ENCODE measurements around the gene ELP4.

ELP4 gene

DNA sequence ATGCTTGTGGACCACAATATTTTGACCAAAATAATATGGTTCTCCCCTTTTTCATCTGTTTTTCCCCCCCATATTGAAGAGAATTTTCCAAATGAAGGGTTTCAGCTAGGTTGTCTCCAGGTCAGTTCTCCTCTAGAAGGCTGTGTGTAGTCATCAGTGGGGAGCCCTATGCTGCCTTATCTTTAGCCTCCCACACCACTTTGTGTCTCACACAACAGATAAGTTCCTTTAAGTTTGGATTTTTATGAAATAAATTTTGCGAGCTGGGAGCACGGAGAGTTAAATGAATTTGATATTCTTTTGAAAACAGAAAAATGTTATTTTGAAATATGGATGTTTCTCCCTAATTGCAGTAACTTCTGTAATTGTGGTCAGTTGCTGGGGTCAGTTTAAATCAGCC, 272.7 kb downstream of the ELP4 start:
- peaks cover 3% of the 10 kb centered on the region for H3K4me1 ChIP-seq (ENCODE audit: control insufficient read depth, insufficient read depth, low read length)
- no peaks in the 10 kb centered on the region for H3K36me3 ChIP-seq (ENCODE audit: control insufficient read depth, insufficient read depth, low read length)
- WGBS, 2 experiments, result 94 to 97% methylated on average over 2 of the region's 2 CpGs
- H3K27ac ChIP-seq (ENCODE audit: insufficient read depth, low read depth, low read length, poor library complexity, severe bottlenecking), result no peak overlapping the region
- H3K4me3 ChIP-seq (ENCODE audit: insufficient read depth, low read depth, low read length), result no peak overlapping the region
- no peaks in the 10 kb centered on the region for H3K27me3 ChIP-seq (ENCODE audit: control insufficient read depth, insufficient read depth, low read length, poor library complexity, severe bottlenecking)
- H3K9me3 ChIP-seq (ENCODE audit: control insufficient read depth, low read length), result no peaks in the 10 kb centered on the region

DNA sequence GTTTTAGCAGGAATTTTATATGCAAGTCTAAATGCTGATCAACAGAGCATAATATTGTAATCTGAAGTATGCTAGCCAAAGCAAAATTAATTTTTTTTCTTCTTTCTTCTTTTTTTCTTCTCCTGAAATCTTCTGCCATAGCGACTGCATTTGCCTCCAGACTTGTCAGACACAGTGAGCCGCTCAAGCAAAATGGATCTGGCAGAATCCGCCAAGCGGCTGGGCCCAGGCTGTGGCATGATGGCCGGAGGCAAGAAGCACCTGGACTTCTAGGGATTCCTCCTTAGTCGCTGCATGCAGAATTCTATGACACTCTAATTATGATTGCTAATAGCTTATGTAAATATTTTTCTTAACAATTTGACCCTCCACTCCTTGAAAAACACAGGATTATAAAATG, 273.7 kb downstream of the ELP4 start:
- Histone ChIP-seq H3K4me1 (ENCODE audit: control insufficient read depth, insufficient read depth, low read length) (peaks cover 7% of the 10 kb centered on the region), H3K36me3 (ENCODE audit: control insufficient read depth, insufficient read depth, low read length) (no peaks in the 10 kb centered on the region), H3K4me3 (ENCODE audit: insufficient read depth, low read depth, low read length) (no peak overlapping the region), H3K27me3 (ENCODE audit: control insufficient read depth, insufficient read depth, low read length, poor library complexity, severe bottlenecking) (no peaks in the 10 kb centered on the region), H3K9me3 (ENCODE audit: control insufficient read depth, low read length) (no peaks in the 10 kb centered on the region), H3K27ac (ENCODE audit: insufficient read depth, low read depth, low read length, poor library complexity, severe bottlenecking) (no peak overlapping the region)
- 89 to 96% methylated on average over 5 to 6 of the region's 6 CpGs for WGBS, 2 experiments

DNA sequence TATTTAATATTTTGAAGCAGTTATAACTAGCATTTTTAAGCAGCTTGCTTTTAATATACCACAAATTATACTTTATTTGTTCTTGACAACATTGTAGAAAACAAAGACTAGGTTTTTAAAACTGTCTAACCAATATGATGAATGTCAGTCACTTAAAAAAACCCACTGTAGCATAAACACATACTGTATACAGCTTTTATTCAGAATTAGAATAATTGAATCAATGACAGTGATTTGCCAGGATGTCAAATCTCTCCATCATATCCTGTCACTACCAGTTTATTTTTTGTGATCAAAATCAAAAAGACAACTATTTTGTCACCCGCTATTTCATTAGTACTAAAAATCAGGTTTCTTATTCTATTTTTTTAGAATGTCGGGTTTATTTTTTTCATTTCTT, 275.0 kb downstream of the ELP4 start:
- Histone ChIP-seq H3K4me3 (ENCODE audit: insufficient read depth, low read depth, low read length) (no peak overlapping the region), H3K36me3 (ENCODE audit: control insufficient read depth, insufficient read depth, low read length) (no peaks in the 10 kb centered on the region), H3K4me1 (ENCODE audit: control insufficient read depth, insufficient read depth, low read length) (peaks cover 7% of the 10 kb centered on the region), H3K9me3 (ENCODE audit: control insufficient read depth, low read length) (no peaks in the 10 kb centered on the region), H3K27ac (ENCODE audit: insufficient read depth, low read depth, low read length, poor library complexity, severe bottlenecking) (no peak overlapping the region), H3K27me3 (ENCODE audit: control insufficient read depth, insufficient read depth, low read length, poor library complexity, severe bottlenecking) (no peaks in the 10 kb centered on the region)
- WGBS, 2 experiments, result 100% methylated on average over 2 of the region's 2 CpGs; no CpG with 5 or more reads in 1 of the 2 experiments

DNA sequence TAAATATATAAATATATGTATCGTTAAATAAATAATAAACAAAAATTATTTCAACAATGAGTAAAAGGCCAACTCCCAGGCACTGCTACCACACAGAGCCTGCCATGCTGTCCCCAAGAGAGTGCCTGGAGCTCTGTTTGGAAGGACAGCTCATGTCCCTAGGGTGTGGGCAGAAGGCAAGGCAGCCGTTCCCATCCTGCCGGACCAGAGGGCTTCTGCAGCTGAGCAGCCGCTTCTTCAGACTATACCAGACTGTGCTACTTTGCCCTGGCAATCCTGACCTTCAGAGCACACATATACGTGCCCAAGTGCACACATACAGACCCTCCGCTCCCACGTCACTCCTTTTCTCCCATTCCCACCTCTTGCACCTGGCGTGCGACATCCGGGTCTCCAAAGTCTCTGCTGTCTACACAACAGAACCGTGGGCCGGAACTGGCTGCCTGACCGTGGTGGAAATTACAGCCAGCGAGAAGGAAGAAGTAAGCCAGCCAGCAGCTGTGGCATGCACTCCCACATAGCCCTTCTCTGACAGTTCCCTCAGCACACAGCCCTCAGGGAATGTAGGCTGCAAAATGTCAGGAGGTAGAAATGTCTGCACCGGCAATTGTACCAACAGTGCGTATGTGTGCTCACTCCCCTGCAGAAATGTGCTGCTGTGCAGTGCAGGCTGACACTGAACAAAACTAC, 277.6 kb downstream of the ELP4 start:
- H3K36me3 ChIP-seq (ENCODE audit: control insufficient read depth, insufficient read depth, low read length), result peaks cover 2% of the 10 kb centered on the region
- H3K27me3 ChIP-seq (ENCODE audit: control insufficient read depth, insufficient read depth, low read length, poor library complexity, severe bottlenecking), result no peaks in the 10 kb centered on the region
- no peak overlapping the region for H3K4me3 ChIP-seq (ENCODE audit: insufficient read depth, low read depth, low read length)
- no peaks in the 10 kb centered on the region for H3K9me3 ChIP-seq (ENCODE audit: control insufficient read depth, low read length)
- WGBS, 2 experiments, result 82 to 86% methylated on average over 15 of the region's 16 CpGs
- peak overlapping the region; percentile 47 for H3K27ac ChIP-seq (ENCODE audit: insufficient read depth, low read depth, low read length, poor library complexity, severe bottlenecking)
- H3K4me1 ChIP-seq (ENCODE audit: control insufficient read depth, insufficient read depth, low read length), result peaks cover 4% of the 10 kb centered on the region

DNA sequence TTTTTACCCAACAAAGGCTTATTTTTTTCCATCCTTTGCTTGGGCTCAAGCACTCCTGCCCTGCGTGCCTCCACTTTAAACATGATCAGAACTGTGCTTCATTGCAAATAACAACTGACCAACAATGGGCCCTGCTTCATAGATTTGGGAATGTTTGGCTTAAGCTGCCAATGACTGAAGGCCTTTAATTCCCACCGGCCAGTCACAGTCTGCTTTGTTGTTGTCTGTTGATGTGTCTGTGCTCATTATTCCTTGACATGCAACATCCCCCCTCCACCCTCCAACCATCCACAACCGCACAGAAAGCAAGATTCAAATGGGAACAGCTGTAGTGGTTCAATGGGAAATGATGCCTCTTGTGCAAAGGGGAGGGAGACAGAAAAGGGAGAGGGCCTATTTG, 278.5 kb downstream of the ELP4 start:
- H3K9me3 ChIP-seq (ENCODE audit: control insufficient read depth, low read length), result no peaks in the 10 kb centered on the region
- H3K4me3 ChIP-seq (ENCODE audit: insufficient read depth, low read depth, low read length), result no peak overlapping the region
- peaks cover 4% of the 10 kb centered on the region for H3K4me1 ChIP-seq (ENCODE audit: control insufficient read depth, insufficient read depth, low read length)
- peaks cover 12% of the 10 kb centered on the region for H3K36me3 ChIP-seq (ENCODE audit: control insufficient read depth, insufficient read depth, low read length)
- no peaks in the 10 kb centered on the region for H3K27me3 ChIP-seq (ENCODE audit: control insufficient read depth, insufficient read depth, low read length, poor library complexity, severe bottlenecking)
- peak overlapping the region; percentile 64 for H3K27ac ChIP-seq (ENCODE audit: insufficient read depth, low read depth, low read length, poor library complexity, severe bottlenecking)
- 59 to 63% methylated on average over 2 to 3 of the region's 3 CpGs for whole genome bisulfite sequencing, 2 experiments

DNA sequence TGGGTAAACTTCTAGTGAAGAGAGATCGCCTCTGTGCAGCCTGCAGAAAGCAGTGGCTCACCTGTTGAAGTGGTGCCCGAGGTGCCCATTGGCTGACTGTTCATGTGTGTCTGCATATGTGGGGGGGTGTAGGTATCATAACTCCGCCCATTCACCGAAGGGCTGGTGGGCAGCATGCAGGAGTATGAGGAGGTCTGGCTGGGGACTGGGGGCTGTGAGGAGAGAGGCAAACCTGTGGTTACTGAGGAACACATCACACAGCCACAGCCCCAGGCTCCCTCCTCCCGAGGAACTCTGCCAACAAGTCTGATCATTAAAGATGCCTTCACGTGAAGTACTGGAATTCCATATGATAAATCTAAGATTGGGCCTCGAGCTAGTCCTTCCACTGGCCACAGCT, 281.1 kb downstream of the ELP4 start:
- no peaks in the 10 kb centered on the region for H3K9me3 ChIP-seq (ENCODE audit: control insufficient read depth, low read length)
- H3K36me3 ChIP-seq (ENCODE audit: control insufficient read depth, insufficient read depth, low read length), result peaks cover 23% of the 10 kb centered on the region
- WGBS, 2 experiments, result 94% methylated on average over 7 of the region's 7 CpGs

DNA sequence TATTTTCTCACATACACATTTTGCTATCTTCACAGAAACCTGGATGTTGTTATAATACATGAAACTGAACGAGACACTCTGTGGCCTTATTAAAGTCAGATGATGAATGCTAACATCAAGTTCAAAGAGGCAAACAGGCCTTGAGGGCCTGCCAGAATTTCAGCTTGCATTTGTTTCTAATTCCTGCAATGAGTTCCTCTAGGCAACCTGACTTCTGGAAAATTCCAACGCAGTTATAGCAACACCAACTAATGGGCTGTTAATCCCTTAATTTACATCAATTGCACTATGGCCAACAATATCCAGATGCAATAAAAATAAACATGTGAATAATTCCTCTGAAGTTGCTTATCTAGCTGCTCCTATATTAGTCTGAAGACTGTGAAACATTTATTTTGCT, 282.5 kb downstream of the ELP4 start:
- no peak overlapping the region for H3K4me3 ChIP-seq (ENCODE audit: insufficient read depth, low read depth, low read length)
- no peaks in the 10 kb centered on the region for H3K9me3 ChIP-seq (ENCODE audit: control insufficient read depth, low read length)
- no peak overlapping the region for H3K27ac ChIP-seq (ENCODE audit: insufficient read depth, low read depth, low read length, poor library complexity, severe bottlenecking)
- H3K4me1 ChIP-seq (ENCODE audit: control insufficient read depth, insufficient read depth, low read length), result peaks cover 20% of the 10 kb centered on the region
- H3K36me3 ChIP-seq (ENCODE audit: control insufficient read depth, insufficient read depth, low read length), result peaks cover 23% of the 10 kb centered on the region
- 90 to 91% methylated on average over 2 of the region's 2 CpGs for WGBS, 2 experiments
- H3K27me3 ChIP-seq (ENCODE audit: control insufficient read depth, insufficient read depth, low read length, poor library complexity, severe bottlenecking), result peaks cover 16% of the 10 kb centered on the region

More for the DNA sequence above, 281.1 kb downstream of the ELP4 start:
- Histone ChIP-seq H3K4me1 (ENCODE audit: control insufficient read depth, insufficient read depth, low read length) (peaks cover 11% of the 10 kb centered on the region), H3K27me3 (ENCODE audit: control insufficient read depth, insufficient read depth, low read length, poor library complexity, severe bottlenecking) (peaks cover 4% of the 10 kb centered on the region), H3K27ac (ENCODE audit: insufficient read depth, low read depth, low read length, poor library complexity, severe bottlenecking) (no peak overlapping the region), H3K4me3 (ENCODE audit: insufficient read depth, low read depth, low read length) (no peak overlapping the region)

DNA sequence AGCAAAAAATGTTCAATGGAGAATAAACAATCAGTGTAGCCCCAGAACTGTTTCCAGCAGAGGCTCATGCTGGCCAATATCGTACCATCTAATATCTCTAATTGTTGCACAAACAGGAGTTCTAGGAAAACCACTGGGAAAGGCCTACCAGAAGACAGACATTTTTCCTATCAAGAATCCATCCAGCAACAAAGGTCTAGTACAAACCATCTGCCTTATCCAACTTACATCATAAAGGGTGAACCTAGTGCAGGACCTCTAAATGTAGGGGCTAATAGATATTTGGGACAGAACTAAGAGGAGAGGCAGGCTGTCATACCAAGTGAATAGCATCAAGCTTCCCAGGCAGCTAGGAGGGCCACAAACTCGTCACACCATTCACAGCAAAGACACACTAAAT, 282.9 kb downstream of the ELP4 start:
- Histone ChIP-seq H3K27ac (ENCODE audit: insufficient read depth, low read depth, low read length, poor library complexity, severe bottlenecking) (no peak overlapping the region), H3K4me1 (ENCODE audit: control insufficient read depth, insufficient read depth, low read length) (peaks cover 25% of the 10 kb centered on the region), H3K9me3 (ENCODE audit: control insufficient read depth, low read length) (no peaks in the 10 kb centered on the region), H3K27me3 (ENCODE audit: control insufficient read depth, insufficient read depth, low read length, poor library complexity, severe bottlenecking) (peaks cover 20% of the 10 kb centered on the region), H3K4me3 (ENCODE audit: insufficient read depth, low read depth, low read length) (no peak overlapping the region), H3K36me3 (ENCODE audit: control insufficient read depth, insufficient read depth, low read length) (peaks cover 23% of the 10 kb centered on the region)
- WGBS, 2 experiments, result 90 to 92% methylated on average over 2 of the region's 2 CpGs

DNA sequence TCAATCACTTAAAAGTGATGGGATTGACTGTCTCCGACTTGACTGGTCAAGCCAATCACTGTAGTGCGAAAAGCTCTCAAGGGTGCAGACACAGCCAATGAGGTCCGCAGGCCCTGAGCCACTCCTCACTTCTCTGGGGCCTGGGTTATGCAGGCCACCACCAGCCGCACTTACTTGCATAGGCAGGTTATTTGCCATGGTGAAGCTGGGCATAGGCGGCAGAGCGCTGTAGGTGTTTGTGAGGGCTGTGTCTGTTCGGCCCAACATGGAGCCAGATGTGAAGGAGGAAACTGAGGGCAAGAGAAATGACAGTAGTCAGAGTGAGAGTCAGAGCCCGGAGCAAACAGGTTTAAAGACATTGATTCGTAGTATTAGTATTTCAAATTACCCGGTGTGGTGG, 283.7 kb downstream of the ELP4 start:
- Histone ChIP-seq H3K4me1 (ENCODE audit: control insufficient read depth, insufficient read depth, low read length) (peaks cover 22% of the 10 kb centered on the region), H3K27me3 (ENCODE audit: control insufficient read depth, insufficient read depth, low read length, poor library complexity, severe bottlenecking) (peaks cover 28% of the 10 kb centered on the region), H3K9me3 (ENCODE audit: control insufficient read depth, low read length) (no peaks in the 10 kb centered on the region), H3K36me3 (ENCODE audit: control insufficient read depth, insufficient read depth, low read length) (peaks cover 23% of the 10 kb centered on the region), H3K4me3 (ENCODE audit: insufficient read depth, low read depth, low read length) (no peak overlapping the region), H3K27ac (ENCODE audit: insufficient read depth, low read depth, low read length, poor library complexity, severe bottlenecking) (no peak overlapping the region)
- WGBS, 2 experiments, result 91 to 93% methylated on average over 10 of the region's 10 CpGs

DNA sequence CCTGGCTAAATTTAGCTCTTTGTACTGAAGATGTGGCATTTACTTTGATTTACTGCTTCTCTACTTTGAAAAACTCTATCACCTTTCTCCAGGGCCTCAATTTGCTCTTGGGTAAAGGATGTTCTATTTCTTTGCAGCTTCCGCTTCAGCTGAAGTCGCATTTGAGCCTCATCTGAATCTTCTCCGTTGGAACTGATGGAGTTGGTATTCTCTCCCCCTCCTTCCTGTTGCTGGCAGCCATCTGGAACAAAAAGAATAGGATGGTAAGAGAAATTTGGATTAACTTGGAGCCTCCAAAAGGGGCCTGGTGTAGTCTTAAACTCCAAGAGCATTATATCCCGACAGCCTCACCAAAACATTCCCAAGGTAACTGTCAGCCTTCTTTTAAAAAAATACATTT, 285.0 kb downstream of the ELP4 start:
- Histone ChIP-seq H3K4me1 (ENCODE audit: control insufficient read depth, insufficient read depth, low read length) (peaks cover 25% of the 10 kb centered on the region), H3K36me3 (ENCODE audit: control insufficient read depth, insufficient read depth, low read length) (peaks cover 23% of the 10 kb centered on the region), H3K27me3 (ENCODE audit: control insufficient read depth, insufficient read depth, low read length, poor library complexity, severe bottlenecking) (peaks cover 40% of the 10 kb centered on the region)

More for the DNA sequence above, 285.0 kb downstream of the ELP4 start:
- Histone ChIP-seq H3K27ac (ENCODE audit: insufficient read depth, low read depth, low read length, poor library complexity, severe bottlenecking) (no peak overlapping the region), H3K4me3 (ENCODE audit: insufficient read depth, low read depth, low read length) (no peak overlapping the region), H3K9me3 (ENCODE audit: control insufficient read depth, low read length) (no peaks in the 10 kb centered on the region)
- WGBS, 2 experiments, result 73 to 75% methylated on average over 4 of the region's 4 CpGs
